GM19238 (cell line): ENCODE measurements around the gene AMBRA1.
"Not testable (repeated sequence)": the region's sequence is repeated elsewhere in the genome, so short reads cannot be mapped to it uniquely, and the experiment has no call there.

ENCODE experiments used
- DNase-seq: peaks from one replicate; pipeline ENCODE4 v3.0.0; 2011; ENCODE audit warnings: low spot score; ENCODE audit not compliant: insufficient read length

AMBRA1 gene

GRCh38 chr11:46383974-46384701 lies 209.7 kb downstream of the AMBRA1 start:
- DNase-seq: no peak

- DNase-seq: no peak
Observed at GRCh38 chr11:46383404-46383758, 210.4 kb downstream of the AMBRA1 start.

DNA sequence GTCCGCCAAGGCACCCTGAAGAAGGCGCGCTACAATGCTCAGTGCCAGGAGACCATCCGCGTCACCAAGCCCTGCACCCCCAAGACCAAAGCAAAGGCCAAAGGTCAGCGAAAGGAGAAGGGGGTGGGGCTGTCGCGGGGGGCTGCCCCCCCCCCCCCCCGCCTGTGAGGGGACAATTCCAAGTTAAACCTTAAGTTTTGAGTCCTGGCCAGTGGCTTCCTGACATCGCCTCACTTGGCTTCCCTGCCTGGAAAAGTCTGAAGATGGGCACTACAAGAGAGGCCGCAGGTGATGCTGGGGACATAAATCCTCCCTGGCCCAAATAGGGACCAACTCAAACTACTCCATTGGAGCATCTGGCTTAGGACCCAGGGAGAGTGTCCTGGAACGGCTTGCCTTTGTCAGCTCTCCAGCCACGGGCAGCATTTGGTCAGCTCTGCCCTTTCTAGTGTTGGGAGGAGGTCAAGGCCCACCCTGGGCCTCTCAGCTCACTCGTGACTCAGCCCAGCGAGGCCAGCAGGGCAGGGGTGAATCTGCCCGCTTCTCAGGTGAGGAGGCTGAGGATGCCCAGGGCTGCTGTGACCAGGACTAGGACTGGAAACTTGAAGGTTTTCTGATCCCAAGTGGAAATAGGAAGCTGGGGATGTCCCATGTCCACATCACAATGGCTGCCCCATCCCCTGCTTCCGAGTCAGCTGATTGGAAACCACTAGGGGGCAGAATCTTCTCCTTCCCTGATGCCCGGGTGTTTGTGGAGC lies 211.0 kb downstream of the AMBRA1 start:
- no peak for DNase-seq

- peak; percentile 44 for DNase-seq
Observed at GRCh38 chr11:46381819-46382645, 211.8 kb downstream of the AMBRA1 start.

GRCh38 chr11:46381048-46381818 lies 212.6 kb downstream of the AMBRA1 start, which contains the start of gene MDK:
MDK (plus strand) TSS chr11:46381669; CDS start chr11:46382058, 389 bp downstream.
- DNase-seq: no peak

GRCh38 chr11:46380340-46381047 lies 213.3 kb downstream of the AMBRA1 start:
- DNase-seq: peak; percentile 71

DNA sequence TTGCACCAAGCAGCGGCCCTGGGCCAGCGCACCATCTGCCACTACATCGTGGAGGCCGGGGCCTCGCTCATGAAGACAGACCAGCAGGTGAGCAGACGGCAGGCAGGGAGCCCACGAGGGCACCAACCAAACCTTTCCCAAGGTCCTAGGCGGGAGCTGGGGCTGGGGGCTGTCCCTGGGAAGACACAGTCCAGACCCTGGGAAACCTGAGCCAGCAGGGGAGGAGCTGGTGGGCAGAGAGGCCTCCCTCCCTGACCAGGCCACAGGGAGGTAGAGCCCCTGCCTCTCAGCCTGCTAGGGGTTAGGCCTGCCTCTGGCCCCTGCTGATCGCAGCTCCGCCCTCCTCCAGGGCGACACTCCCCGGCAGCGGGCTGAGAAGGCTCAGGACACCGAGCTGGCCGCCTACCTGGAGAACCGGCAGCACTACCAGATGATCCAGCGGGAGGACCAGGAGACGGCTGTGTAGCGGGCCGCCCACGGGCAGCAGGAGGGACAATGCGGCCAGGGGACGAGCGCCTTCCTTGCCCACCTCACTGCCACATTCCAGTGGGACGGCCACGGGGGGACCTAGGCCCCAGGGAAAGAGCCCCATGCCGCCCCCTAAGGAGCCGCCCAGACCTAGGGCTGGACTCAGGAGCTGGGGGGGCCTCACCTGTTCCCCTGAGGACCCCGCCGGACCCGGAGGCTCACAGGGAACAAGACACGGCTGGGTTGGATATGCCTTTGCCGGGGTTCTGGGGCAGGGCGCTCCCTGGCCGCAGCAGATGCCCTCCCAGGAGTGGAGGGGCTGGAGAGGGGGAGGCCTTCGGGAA lies 214.1 kb downstream of the AMBRA1 start:
- not testable (repeated sequence) for DNase-seq

GRCh38 chr11:46378811-46379481 lies 214.9 kb downstream of the AMBRA1 start:
- DNase-seq: no peak

GRCh38 chr11:46378296-46378695 lies 215.5 kb downstream of the AMBRA1 start:
- no peak for DNase-seq

- no peak for DNase-seq
Observed at GRCh38 chr11:46377831-46378230, 216.0 kb downstream of the AMBRA1 start.

DNA sequence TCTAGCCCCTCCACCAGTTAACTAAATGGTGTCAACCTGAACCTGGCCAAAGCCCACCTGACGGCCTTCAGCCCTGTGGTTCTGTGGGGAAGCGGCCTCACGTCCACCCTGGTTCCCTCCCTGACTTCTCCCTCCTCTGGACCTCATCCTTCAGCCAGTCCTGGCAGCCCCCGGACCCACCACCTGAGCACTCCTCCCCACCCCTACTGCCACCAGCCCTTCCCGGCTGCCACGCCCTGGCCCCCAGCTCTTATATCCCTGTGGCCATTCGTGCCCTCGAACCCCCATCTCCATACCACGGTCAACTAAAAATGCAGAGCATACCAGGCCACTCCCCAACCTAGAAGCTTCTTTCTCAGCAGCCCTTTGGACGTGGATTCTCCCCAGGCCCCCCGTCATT lies 216.5 kb downstream of the AMBRA1 start:
- DNase-seq: no peak

DNA sequence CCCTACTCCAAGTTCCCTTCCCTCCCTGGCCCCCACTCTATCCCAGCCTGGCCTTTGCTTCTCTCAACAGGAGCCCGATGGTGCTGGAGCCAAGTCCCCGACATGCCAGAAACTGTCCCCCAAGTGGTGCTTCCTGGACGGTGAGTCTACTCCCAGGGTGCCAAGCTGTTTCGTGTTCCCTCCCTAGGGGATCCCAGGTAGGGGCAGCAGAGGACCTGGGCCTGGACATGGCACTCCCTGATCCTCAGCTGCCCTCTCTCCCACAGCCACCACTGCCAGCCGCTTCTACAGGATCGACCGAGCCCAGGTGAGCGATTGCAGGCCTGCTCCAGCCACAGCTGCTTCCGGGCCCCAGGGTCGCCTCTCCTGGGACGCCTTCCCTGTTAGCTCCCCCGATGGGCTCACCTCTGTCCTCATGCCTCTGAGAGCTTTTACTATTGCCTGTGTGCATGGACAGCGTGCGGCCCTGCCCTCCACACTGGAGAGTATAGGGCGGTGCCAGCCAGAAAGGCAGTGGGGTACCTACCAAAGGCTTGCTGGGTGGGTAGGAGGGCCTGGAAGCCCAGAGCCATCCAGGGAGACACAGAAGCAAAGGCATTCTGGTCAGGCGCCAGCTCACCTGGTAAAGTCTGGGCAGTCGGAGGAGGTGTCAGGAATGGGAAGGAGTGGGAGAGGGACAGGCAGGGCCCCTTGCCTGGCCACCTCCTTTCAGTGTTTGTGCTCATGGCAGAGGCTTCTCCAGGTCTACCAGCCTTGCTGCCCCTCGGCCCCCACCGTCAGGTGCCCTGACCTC lies 217.4 kb downstream of the AMBRA1 start:
- no peak for DNase-seq

DNA sequence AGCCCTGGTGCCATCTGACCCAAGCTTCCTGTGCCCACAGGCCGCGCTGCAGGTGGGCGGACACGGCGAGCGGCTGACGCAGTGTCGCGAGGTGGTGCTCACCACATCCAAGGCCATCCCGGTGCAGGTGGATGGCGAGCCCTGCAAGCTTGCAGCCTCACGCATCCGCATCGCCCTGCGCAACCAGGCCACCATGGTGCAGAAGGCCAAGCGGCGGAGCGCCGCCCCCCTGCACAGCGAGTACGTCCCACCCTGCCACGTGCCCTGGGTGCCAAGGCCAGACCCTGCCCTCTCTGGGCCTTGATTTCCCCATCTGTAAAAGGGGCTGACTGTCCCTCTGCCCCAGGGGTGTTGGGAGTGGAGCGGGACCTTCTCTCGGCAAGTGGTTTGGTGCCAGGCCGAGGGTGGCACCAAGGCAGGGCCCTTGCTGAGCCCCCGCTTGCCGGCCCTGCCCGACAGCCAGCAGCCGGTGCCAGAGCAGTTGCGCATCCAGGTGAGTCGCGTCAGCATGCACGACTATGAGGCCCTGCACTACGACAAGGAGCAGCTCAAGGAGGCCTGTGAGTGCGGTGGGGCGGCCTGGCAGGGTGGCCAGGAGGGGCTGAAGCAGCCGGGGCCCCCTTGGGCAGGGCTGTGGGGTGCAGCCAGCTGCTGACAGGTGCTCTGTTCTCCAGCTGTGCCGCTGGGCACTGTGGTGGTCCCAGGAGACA lies 218.3 kb downstream of the AMBRA1 start:
- no peak for DNase-seq

DNA sequence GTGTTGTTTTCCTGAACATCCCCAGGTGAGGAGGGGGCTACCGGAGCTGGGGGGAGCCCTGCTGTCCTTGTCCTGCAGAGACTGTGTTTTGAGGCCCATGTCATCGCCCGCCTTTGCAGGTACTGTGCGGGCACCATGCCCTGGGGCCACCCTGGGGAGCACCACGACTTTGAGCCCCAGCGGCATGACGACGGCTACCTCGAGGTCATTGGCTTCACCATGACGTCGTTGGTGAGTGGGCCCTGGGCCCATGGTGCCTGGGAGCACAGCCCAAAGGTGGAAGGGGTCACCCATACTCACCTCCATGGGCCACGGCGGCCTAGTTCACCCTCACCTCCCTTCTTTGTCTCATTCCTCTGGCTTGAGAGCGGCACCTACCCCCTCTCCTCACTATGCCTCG lies 219.0 kb downstream of the AMBRA1 start:
- no peak for DNase-seq

- DNase-seq: no peak
Observed at GRCh38 chr11:46373787-46374740, 219.8 kb downstream of the AMBRA1 start.

DNA sequence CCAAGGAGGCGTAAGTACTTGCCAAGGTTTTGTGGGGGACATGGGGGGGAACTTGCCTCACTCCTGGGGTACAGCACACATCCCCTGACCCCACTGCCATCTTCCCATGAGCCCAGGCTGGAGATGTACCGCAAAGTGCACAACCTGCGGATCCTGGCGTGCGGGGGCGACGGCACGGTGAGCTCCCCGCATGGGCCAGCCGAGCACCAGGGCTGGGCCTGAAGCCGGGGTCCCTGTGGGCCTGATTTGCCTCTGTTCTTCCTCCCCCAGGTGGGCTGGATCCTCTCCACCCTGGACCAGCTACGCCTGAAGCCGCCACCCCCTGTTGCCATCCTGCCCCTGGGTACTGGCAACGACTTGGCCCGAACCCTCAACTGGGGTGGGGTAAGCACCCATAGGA lies 221.3 kb downstream of the AMBRA1 start:
- not testable (repeated sequence) for DNase-seq

- DNase-seq: no peak
Observed at GRCh38 chr11:46372086-46372485, 221.7 kb downstream of the AMBRA1 start.
